HepG2 (cell line): ENCODE results near the gene GAS5. TPM values are rescaled to one million over a fixed set of nuclear protein-coding genes. Genes with fewer than 3 reads are reported as not detected.

Experiments
- ATAC-seq: fragments of 200-7000 bp; cut with Tn5 transposase; 3 replicates; pipeline ENCODE4 v1.9.1; 2020; ENCODE audit warnings: mild to moderate bottlenecking, moderate library complexity
- BruUV-seq: library from RNA; stranded (reverse); fragments of 400-500 nt; replicated peaks from 2 replicates; lab custom pipeline; 2021; lab: Mats Ljungman, UMichigan
- CTCF ChIA-PET: fragments of 300-600 bp; formaldehyde crosslinking; extraction: SDS; loops from one replicate; lab custom pipeline; 2021; ENCODE audit warnings: low total read pairs, inconsistent platforms, low intra/inter-chr PET ratio; lab: Yijun Ruan, JAX
- POLR2A ChIA-PET: fragments of 350-600 bp; sonication (Branson Sonifier 250); formaldehyde crosslinking; loops from one replicate; lab custom pipeline; 2020; ENCODE audit warnings: antibody characterized with exemption, inconsistent platforms; lab: Yijun Ruan, JAX
- DNase-seq: peaks from one replicate; pipeline ENCODE4 v3.0.0-alpha.2; 2015; ENCODE audit warnings: low spot score
- FAIRE-seq: peaks from 3 replicates; lab custom pipeline; 2011; peaks lifted over from hg19 to GRCh38; lab: Jason Lieb, UNC
- H2AFZ ChIP-seq: one replicate; pipeline ENCODE4 v1.6.1; 2011; ENCODE audit warnings: low read length, inconsistent platforms
- H3K27ac ChIP-seq: fragments of 300-600 bp; 3 replicates; pipeline ENCODE4 v1.8.0; 2011; ENCODE audit warnings: mixed run types, mild to moderate bottlenecking, mixed read lengths, low read length, inconsistent platforms; ENCODE audit not compliant: insufficient read depth; ENCODE audit errors: extremely low read length
- H3K27me3 ChIP-seq, 2 experiments: fragments of 200-600 bp in 1 of 2; 2 replicates in 1 of 2; 3 replicates in 1 of 2; pipeline versions ENCODE4 v1.6.0 to v1.8.0; 2011; ENCODE audit warnings: low read length in 2 of 2, mild to moderate bottlenecking in 2 of 2, moderate library complexity in 2 of 2, inconsistent platforms in 1 of 2; ENCODE audit not compliant: insufficient read depth in 2 of 2, control insufficient read depth in 1 of 2
- H3K36me3 ChIP-seq, 2 experiments: fragments of 200-600 bp in 1 of 2; replicated peaks in 1 of 2; 2 replicates in 1 of 2; 3 replicates in 1 of 2; pipeline versions ENCODE4 v1.5.1 to v1.8.0; 2011; ENCODE audit warnings: low read length in 2 of 2, inconsistent platforms in 1 of 2; ENCODE audit not compliant: insufficient read depth in 2 of 2, control insufficient read depth in 1 of 2
- H3K4me1 ChIP-seq: 2 replicates; pipeline ENCODE4 v1.5.1; 2012; ENCODE audit warnings: low read length, inconsistent platforms; ENCODE audit not compliant: insufficient read depth
- H3K4me2 ChIP-seq: 2 replicates; pipeline ENCODE4 v1.6.0; 2011; ENCODE audit warnings: low read depth, low read length, inconsistent platforms
- H3K4me3 ChIP-seq, 3 experiments: fragments of 200-600 bp in 1 of 3; sonication (generic), shearing (Covaris generic) in 1 of 3; replicated peaks in 1 of 3; 2 replicates each; pipeline ENCODE4 v1.5.1; 2011 to 2016; ENCODE audit warnings: low read length in 3 of 3, inconsistent platforms in 2 of 3, low read depth in 2 of 3, mild to moderate bottlenecking in 2 of 3, control low read depth in 1 of 3, mixed read lengths in 1 of 3; ENCODE audit not compliant: insufficient read depth in 1 of 3
- H3K79me2 ChIP-seq: one replicate; pipeline ENCODE4 v1.6.1; 2011; ENCODE audit warnings: low read length, inconsistent platforms; ENCODE audit not compliant: insufficient read depth
- H3K9ac ChIP-seq: 2 replicates; pipeline ENCODE4 v1.6.0; 2011; ENCODE audit warnings: mild to moderate bottlenecking, low read depth, low read length, inconsistent platforms; ENCODE audit not compliant: insufficient read depth
- H3K9me3 ChIP-seq: 2 replicates; pipeline ENCODE4 v1.5.1; 2012; ENCODE audit warnings: mild to moderate bottlenecking, low read length
- H4K20me1 ChIP-seq: 2 replicates; pipeline ENCODE4 v1.6.0; 2011; ENCODE audit warnings: inconsistent platforms, mild to moderate bottlenecking, low read length, moderate library complexity; ENCODE audit not compliant: insufficient read depth
- FOXP1 ChIP-seq, 2 experiments: fragments of 450-650 bp in 1 of 2; IDR thresholded peaks; 2 replicates each; pipeline ENCODE4 v1.6.1; 2017 to 2018; ENCODE audit warnings: antibody characterized with exemption in 1 of 2
- HES4 ChIP-seq: sonication (generic); formaldehyde crosslinking; IDR thresholded peaks from 2 replicates; pipeline ENCODE4 v1.9.0; 2021; ENCODE audit warnings: mild to moderate bottlenecking, missing genetic modification reagents, borderline replicate concordance
- MYC ChIP-seq: sonication (generic); formaldehyde crosslinking; IDR thresholded peaks from 2 replicates; pipeline ENCODE4 v1.9.0; 2021; ENCODE audit warnings: missing genetic modification reagents, borderline replicate concordance
- SIX4 ChIP-seq: sonication (generic); formaldehyde crosslinking; IDR thresholded peaks from 2 replicates; pipeline ENCODE4 v1.4.0; 2020; ENCODE audit warnings: missing genetic modification reagents
- ZNF354B ChIP-seq: sonication (generic); formaldehyde crosslinking; IDR thresholded peaks from 2 replicates; pipeline ENCODE4 v1.8.0; 2022; ENCODE audit warnings: mild to moderate bottlenecking, missing genetic modification reagents
- WGBS: methylation state at CpG from one replicate; pipeline ENCODE4 v1.1.6; 2017; ENCODE audit warnings: low lambda C conversion rate; 5-methylcytosine and 5-hydroxymethylcytosine counted together
- in situ Hi-C: cut with HindIII; loops from 2 replicates; pipeline ENCODE4 v1.10.0; 2017; ENCODE audit warnings: low pct_unique_long_range_greater_than_20kb; ENCODE audit not compliant: extremely low pct_ligation_motif_present
- intact Hi-C: fragments of 100-400 bp; cut with micrococcal nuclease; formaldehyde crosslinking; loops from one replicate; pipeline ENCODE4 v1.10.0; 2022; ENCODE audit not compliant: unreplicated experiment
- polyA plus RNA-seq, 8 experiments: library from polyadenylated mRNA; depleted of rRNA in 3 of 8; stranded (reverse) in 7 of 8; unstranded in 1 of 8; fragments of >200 nt; fragmentation: Illumina TruSeq in 4 of 8; extraction: Trizol in 4 of 8; gene quantifications; 2 replicates each; pipeline versions ENCODE4 v1.2.1 to v1.2.3, GENCODE V29; 2011 to 2016; ENCODE audit warnings: low read depth in 4 of 8, missing spikeins in 1 of 8, mixed read lengths in 1 of 8; ENCODE audit not compliant: insufficient read depth in 1 of 8
- total RNA-seq, 5 experiments: library from RNA; depleted of rRNA; stranded (reverse); fragments of >200 nt; fragmentation: Illumina TruSeq; extraction: Trizol; gene quantifications; 2 replicates each; pipeline ENCODE4 v1.2.3, GENCODE V29; 2016; ENCODE audit warnings: low read depth in 1 of 5
- TF ChIP-seq, protein P1 (sequence below): sonication (generic); formaldehyde crosslinking; IDR thresholded peaks from 2 replicates; pipeline ENCODE4 v1.4.0; 2020; ENCODE audit warnings: mild to moderate bottlenecking, low read depth, missing genetic modification reagents
- TF ChIP-seq, protein P2 (sequence below): sonication (generic); formaldehyde crosslinking; IDR thresholded peaks from 2 replicates; pipeline ENCODE4 v1.5.0; 2020; ENCODE audit warnings: missing genetic modification reagents, mild to moderate bottlenecking, borderline replicate concordance
- TF ChIP-seq, protein P3 (sequence below): sonication (generic); formaldehyde crosslinking; IDR thresholded peaks from 2 replicates; pipeline ENCODE4 v1.8.0; 2022; ENCODE audit warnings: mild to moderate bottlenecking, missing genetic modification reagents; ENCODE audit not compliant: insufficient replicate concordance
- TF ChIP-seq, protein P4 (sequence below): sonication (generic); formaldehyde crosslinking; IDR thresholded peaks from 2 replicates; pipeline ENCODE4 v1.8.1; 2022; ENCODE audit warnings: low read depth, mild to moderate bottlenecking, missing genetic modification reagents
- TF ChIP-seq, protein P5 (sequence below): sonication (generic); formaldehyde crosslinking; IDR thresholded peaks from 2 replicates; pipeline ENCODE4; 2020; ENCODE audit warnings: missing genetic modification reagents, mild to moderate bottlenecking, borderline replicate concordance
- TF ChIP-seq, protein P6 (sequence below): sonication (generic); formaldehyde crosslinking; IDR thresholded peaks from 2 replicates; pipeline ENCODE4 v1.8.0; 2022; ENCODE audit warnings: mild to moderate bottlenecking, missing genetic modification reagents, moderate library complexity

Gene GAS5
- total and polyA plus RNA-seq, 2 of the 13 experiments (the other 11 are each of a cell fraction or from before 2014, with no cell fraction given) = 352 to 738 TPM

DNA sequence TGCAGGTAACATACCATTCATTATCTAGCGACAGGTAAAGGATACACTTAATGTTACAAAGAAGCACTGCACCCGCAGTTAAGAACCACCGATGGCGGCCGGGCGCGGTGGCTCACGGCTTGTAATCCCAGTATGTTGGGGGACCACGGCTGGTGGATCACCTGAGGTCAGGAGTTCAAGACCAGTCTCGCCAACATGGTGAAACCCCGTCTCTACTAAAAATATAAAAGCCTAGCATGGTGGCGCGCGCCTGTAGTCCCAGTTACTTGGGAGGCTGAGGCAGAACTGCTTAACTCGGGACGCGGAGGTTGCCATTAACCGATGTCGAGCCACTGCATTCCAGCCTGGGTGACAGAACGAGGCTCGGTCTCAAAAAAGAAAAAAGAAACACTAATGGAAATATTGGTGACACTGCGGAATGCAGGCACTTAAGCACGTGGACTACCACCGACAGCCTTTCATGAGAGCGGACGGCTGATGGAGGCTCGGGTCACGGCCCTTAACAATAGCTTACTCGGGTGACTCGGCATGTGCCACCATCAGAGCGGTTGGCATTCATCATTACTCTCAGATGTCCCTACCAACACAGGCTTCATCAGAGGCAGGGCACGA lies 542 bp downstream of the GAS5 start:
- H3K4me2 ChIP-seq = peak overlapping the region; percentile 87
- no peak for DNase-seq
- no peak overlapping the region for H2AFZ ChIP-seq
- no peak for FAIRE-seq
- peaks cover 45% of the 10 kb centered on the region for H3K4me1 ChIP-seq
- H3K9ac ChIP-seq = peak overlapping the region; percentile 95
- H3K79me2 ChIP-seq = peaks cover 28% of the 10 kb centered on the region
- POLR2A ChIA-PET = interaction anchor here (1.2 to 3.9 kb wide), 12 partner anchors 10 to 390 kb away, joined by 3 to 47 read pairs (median 9); partner anchors contain the start of genes CENPL, DARS2, KLHL20 and PRDX6
- no peaks in the 10 kb centered on the region; a peak in 1 of 5 replicates for H3K27me3 ChIP-seq
- peak overlapping the region; percentile 91 for H3K27ac ChIP-seq
- no peak for ATAC-seq
- peaks cover 4 to 52% of the 10 kb centered on the region in 2 experiments for H3K36me3 ChIP-seq
- TSS peak; percentile 71 for BruUV-seq
- H3K4me3 ChIP-seq = peak overlapping the region; percentile 58 to 98 (median 85)
- CTCF ChIA-PET = no interaction called here
- H3K9me3 ChIP-seq = no peaks in the 10 kb centered on the region
- H4K20me1 ChIP-seq = peaks cover 38% of the 10 kb centered on the region
- in situ Hi-C loops (loop anchor here (10.0 kb wide), 1 partner anchor 208 kb away; no protein-coding TSS in a partner anchor), intact Hi-C loops (loop anchor here (5.0 kb wide), 1 partner anchor 60 kb away; no protein-coding TSS in a partner anchor)
- 0% methylated on average over 20 of the region's 32 CpGs for WGBS
- TF ChIP-seq HES4 = no peak
- TF ChIP-seq, protein P1, sequence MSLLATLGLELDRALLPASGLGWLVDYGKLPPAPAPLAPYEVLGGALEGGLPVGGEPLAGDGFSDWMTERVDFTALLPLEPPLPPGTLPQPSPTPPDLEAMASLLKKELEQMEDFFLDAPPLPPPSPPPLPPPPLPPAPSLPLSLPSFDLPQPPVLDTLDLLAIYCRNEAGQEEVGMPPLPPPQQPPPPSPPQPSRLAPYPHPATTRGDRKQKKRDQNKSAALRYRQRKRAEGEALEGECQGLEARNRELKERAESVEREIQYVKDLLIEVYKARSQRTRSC (CRISPR knock-in tag) = 0 out of 2 replicates have a peak, but pooled peaks have one; percentile 76
- TF ChIP-seq, protein P2, sequence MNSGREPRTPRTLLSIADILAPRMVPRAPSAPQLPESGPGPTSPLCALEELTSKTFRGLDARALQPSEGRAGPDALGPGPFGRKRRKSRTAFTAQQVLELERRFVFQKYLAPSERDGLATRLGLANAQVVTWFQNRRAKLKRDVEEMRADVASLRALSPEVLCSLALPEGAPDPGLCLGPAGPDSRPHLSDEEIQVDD = no peak
- TF ChIP-seq, protein P3, sequence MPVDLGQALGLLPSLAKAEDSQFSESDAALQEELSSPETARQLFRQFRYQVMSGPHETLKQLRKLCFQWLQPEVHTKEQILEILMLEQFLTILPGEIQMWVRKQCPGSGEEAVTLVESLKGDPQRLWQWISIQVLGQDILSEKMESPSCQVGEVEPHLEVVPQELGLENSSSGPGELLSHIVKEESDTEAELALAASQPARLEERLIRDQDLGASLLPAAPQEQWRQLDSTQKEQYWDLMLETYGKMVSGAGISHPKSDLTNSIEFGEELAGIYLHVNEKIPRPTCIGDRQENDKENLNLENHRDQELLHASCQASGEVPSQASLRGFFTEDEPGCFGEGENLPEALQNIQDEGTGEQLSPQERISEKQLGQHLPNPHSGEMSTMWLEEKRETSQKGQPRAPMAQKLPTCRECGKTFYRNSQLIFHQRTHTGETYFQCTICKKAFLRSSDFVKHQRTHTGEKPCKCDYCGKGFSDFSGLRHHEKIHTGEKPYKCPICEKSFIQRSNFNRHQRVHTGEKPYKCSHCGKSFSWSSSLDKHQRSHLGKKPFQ (CRISPR knock-in tag) = no peak
- 0 out of 2 replicates have a peak, but pooled peaks have one; percentile 17 for TF ChIP-seq ZNF354B (CRISPR knock-in tag)
- TF ChIP-seq, protein P4, sequence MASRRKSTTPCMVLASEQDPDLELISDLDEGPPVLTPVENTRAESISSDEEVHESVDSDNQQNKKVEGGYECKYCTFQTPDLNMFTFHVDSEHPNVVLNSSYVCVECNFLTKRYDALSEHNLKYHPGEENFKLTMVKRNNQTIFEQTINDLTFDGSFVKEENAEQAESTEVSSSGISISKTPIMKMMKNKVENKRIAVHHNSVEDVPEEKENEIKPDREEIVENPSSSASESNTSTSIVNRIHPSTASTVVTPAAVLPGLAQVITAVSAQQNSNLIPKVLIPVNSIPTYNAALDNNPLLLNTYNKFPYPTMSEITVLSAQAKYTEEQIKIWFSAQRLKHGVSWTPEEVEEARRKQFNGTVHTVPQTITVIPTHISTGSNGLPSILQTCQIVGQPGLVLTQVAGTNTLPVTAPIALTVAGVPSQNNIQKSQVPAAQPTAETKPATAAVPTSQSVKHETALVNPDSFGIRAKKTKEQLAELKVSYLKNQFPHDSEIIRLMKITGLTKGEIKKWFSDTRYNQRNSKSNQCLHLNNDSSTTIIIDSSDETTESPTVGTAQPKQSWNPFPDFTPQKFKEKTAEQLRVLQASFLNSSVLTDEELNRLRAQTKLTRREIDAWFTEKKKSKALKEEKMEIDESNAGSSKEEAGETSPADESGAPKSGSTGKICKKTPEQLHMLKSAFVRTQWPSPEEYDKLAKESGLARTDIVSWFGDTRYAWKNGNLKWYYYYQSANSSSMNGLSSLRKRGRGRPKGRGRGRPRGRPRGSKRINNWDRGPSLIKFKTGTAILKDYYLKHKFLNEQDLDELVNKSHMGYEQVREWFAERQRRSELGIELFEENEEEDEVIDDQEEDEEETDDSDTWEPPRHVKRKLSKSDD (CRISPR knock-in tag) = no peak
- peak; percentile 80; the same call in 1 of the 2 replicates for TF ChIP-seq MYC (CRISPR knock-in tag)
- TF ChIP-seq, protein P5, sequence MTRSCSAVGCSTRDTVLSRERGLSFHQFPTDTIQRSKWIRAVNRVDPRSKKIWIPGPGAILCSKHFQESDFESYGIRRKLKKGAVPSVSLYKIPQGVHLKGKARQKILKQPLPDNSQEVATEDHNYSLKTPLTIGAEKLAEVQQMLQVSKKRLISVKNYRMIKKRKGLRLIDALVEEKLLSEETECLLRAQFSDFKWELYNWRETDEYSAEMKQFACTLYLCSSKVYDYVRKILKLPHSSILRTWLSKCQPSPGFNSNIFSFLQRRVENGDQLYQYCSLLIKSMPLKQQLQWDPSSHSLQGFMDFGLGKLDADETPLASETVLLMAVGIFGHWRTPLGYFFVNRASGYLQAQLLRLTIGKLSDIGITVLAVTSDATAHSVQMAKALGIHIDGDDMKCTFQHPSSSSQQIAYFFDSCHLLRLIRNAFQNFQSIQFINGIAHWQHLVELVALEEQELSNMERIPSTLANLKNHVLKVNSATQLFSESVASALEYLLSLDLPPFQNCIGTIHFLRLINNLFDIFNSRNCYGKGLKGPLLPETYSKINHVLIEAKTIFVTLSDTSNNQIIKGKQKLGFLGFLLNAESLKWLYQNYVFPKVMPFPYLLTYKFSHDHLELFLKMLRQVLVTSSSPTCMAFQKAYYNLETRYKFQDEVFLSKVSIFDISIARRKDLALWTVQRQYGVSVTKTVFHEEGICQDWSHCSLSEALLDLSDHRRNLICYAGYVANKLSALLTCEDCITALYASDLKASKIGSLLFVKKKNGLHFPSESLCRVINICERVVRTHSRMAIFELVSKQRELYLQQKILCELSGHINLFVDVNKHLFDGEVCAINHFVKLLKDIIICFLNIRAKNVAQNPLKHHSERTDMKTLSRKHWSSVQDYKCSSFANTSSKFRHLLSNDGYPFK = no peak
- TF ChIP-seq, protein P6, sequence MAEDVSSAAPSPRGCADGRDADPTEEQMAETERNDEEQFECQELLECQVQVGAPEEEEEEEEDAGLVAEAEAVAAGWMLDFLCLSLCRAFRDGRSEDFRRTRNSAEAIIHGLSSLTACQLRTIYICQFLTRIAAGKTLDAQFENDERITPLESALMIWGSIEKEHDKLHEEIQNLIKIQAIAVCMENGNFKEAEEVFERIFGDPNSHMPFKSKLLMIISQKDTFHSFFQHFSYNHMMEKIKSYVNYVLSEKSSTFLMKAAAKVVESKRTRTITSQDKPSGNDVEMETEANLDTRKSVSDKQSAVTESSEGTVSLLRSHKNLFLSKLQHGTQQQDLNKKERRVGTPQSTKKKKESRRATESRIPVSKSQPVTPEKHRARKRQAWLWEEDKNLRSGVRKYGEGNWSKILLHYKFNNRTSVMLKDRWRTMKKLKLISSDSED (CRISPR knock-in tag) = no peak
- TF ChIP-seq SIX4 (CRISPR knock-in tag) = no peak
- no peak for TF ChIP-seq FOXP1 (IDR thresholded peaks at IDR 0.05)
- no peak for TF ChIP-seq FOXP1 (CRISPR knock-in tag; IDR thresholded peaks at IDR 0.05)
